MM.1S (cell line): Measurements from ENCODE around the gene PAK1.

ENCODE experiments used
- EZH2 ChIP-seq: fragments of 300-600 bp; sonication (generic); optimal IDR thresholded peaks from 2 replicates; pipeline ENCODE3; 2017; ENCODE audit warnings: low read depth, mild to moderate bottlenecking, antibody characterized with exemption, low read length, mixed read lengths
- EZH2phosphoT487 ChIP-seq: fragments of 300-600 bp; sonication (generic); IDR thresholded peaks from 2 replicates; pipeline ENCODE4 v1.6.1; 2018; ENCODE audit warnings: antibody characterized with exemption, low read length
- TF ChIP-seq, protein P1 (sequence below): fragments of 300-600 bp; sonication (generic); IDR thresholded peaks from 2 replicates; pipeline ENCODE4 v1.5.1; 2016; ENCODE audit warnings: antibody characterized with exemption, low read length, mixed read lengths

DNA sequence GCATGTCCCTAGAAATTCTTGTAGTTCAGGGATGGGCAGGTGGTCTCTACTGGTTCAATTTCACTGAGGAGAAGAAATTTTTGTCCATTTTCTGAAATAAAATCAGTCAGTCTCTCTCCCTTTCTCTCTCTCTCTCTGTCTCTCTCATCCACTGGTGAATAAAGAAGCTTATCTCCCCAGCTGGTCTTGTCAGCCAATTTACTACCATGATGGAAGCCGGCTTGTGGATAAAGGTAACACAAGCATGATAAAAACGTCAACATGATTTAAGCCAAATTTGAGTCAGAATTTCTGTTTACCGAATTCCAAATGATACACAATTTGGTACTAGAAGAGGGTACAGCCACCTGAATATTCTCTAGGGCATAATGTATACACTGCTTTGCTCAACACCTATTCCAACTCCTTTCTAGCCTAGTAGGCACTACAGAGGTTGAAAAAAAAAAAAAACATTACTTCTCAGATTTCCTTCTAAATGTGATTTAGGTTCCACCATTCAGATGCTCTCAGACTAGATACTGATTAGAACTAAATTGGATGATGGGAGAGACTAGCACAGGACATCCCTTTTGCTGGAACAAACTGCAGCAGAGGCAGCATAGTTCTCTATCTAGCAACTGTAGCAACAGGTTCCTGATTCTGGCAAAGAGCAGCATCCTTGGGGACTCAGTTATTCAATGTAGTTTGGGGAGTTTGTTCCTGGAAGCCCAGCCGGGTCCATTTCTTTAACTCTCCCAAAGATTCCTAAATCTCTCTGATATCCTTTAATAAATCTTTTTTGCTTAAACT lies 18.8 kb downstream of the PAK1 start:
- TF ChIP-seq, protein P1, sequence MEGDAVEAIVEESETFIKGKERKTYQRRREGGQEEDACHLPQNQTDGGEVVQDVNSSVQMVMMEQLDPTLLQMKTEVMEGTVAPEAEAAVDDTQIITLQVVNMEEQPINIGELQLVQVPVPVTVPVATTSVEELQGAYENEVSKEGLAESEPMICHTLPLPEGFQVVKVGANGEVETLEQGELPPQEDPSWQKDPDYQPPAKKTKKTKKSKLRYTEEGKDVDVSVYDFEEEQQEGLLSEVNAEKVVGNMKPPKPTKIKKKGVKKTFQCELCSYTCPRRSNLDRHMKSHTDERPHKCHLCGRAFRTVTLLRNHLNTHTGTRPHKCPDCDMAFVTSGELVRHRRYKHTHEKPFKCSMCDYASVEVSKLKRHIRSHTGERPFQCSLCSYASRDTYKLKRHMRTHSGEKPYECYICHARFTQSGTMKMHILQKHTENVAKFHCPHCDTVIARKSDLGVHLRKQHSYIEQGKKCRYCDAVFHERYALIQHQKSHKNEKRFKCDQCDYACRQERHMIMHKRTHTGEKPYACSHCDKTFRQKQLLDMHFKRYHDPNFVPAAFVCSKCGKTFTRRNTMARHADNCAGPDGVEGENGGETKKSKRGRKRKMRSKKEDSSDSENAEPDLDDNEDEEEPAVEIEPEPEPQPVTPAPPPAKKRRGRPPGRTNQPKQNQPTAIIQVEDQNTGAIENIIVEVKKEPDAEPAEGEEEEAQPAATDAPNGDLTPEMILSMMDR = no peak
- TF ChIP-seq EZH2 (no peak), EZH2phosphoT487 (no peak)
